Measurements from ENCODE around the gene KLF13.

Gene KLF13

DNA sequence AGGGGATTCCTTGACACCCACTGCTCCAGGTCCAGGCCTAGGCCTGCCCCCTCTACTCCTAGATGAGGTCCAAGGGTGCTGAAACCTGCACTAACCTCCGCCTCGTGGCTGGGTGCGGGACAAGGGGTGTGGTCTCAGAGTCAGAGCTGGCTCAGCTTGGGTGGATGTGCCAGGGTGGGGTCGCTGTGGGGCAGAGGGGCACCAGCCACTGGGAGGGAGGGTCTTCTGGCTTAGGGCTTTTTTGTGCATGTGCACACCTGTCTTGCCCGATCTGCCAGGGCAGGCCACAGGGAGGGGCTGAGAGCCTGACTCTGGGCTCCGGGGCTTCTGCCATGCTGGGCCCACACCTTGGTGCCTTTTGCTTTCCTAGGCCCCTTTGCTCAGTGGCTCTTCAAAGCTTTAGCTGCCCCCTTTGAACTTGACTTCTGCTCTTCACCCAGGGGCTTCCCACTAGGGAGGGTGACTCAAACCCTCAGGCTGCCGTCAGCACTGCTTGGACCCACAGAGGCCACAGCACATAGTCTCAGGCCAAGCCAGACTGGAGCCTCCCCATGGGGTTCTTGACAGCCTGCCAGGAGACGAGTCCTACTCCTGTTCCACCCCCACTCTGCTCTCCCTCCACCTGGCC is 73.0 kb downstream of the KLF13 start:
- DNase-seq (ENCODE audit: insufficient read length, low spot score), result no peak
- no peak for FAIRE-seq
- TF ChIP-seq TAF1 (IDR thresholded peaks at IDR 0.05; ENCODE audit: low read depth, low read length) (no peak), PAX5 (IDR thresholded peaks at IDR 0.05; ENCODE audit: insufficient read depth, low read length, severe bottlenecking) (no peak), SPI1 (IDR thresholded peaks at IDR 0.05; ENCODE audit: low read depth, low read length) (no peak), POU2F2 (IDR thresholded peaks at IDR 0.05; ENCODE audit: low read depth, low read length) (no peak), POLR2AphosphoS5 (IDR thresholded peaks at IDR 0.05; ENCODE audit: low read depth, low read length) (no peak)

DNA sequence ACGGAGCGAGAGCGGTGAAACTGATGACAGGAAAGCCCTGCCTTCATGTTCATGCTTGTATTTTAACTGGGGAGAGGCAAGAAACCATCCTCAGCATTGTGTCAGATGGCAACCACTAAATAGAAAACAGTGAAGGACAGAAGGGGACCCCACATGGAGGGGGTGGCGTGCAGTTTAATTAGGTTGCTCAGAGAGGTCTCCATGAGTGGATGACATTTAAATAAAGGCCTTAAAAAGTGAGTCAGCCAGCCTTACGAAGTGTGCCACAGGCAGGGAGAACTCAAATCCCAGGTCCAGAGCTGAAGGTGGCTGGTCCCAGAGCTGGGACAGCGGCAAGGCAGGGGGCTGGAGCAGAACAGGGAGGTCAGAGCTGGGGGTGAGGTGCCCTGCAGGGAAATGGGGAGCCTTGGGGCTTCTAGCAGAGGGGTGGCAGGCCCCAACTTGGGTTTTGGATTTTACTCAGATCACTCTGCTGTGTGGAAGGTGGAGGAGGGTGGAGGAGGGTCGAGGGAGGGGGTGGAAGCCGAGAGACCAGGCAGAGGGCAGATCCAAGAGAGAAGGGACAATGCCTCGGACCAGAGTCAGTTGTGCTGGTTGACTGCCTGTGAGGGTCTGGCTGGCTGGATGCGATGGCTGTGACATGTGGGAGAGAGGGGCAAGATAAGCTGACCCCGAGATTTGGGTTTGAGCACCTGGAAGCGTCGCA is 73.7 kb downstream of the KLF13 start:
- no peak for FAIRE-seq
- no peak for DNase-seq (ENCODE audit: insufficient read length, low spot score)
- TF ChIP-seq POLR2A (IDR thresholded peaks at IDR 0.05; ENCODE audit: low read depth, low read length) (no peak), POU2F2 (IDR thresholded peaks at IDR 0.05; ENCODE audit: low read depth, low read length) (no peak), POLR2AphosphoS5 (IDR thresholded peaks at IDR 0.05; ENCODE audit: low read depth, low read length) (no peak), TAF1 (IDR thresholded peaks at IDR 0.05; ENCODE audit: low read depth, low read length) (no peak), PAX5 (IDR thresholded peaks at IDR 0.05; ENCODE audit: insufficient read depth, low read length, severe bottlenecking) (no peak), SPI1 (IDR thresholded peaks at IDR 0.05; ENCODE audit: low read depth, low read length) (no peak)

DNA sequence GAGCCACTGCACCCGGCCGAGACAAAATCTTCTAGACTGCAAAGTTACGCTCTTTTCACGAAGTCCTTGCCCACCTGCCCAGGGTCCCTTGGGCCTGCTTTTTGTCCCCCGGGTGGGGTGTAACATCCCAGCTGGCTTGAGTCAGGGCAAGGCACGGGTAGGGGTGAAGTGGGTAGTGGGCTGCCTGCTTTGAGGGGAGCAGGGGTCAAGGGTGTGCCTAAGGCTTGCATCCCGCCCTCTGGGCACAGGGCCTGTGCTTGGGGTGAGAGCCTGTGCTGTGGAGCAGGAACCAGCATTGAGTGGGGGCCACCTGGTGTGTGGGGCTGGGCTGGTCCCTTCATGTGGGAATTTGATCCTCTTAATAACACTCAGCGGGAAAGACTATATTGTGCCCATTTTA is 74.6 kb downstream of the KLF13 start:
- TF ChIP-seq POU2F2 (IDR thresholded peaks at IDR 0.05; ENCODE audit: low read depth, low read length), result no peak
- TF ChIP-seq SPI1 (IDR thresholded peaks at IDR 0.05; ENCODE audit: low read depth, low read length), result no peak
- TF ChIP-seq TAF1 (IDR thresholded peaks at IDR 0.05; ENCODE audit: low read depth, low read length), result no peak
- TF ChIP-seq POLR2A (IDR thresholded peaks at IDR 0.05; ENCODE audit: low read depth, low read length), result no peak
- no peak for TF ChIP-seq POLR2AphosphoS5 (IDR thresholded peaks at IDR 0.05; ENCODE audit: low read depth, low read length)
- no peak for TF ChIP-seq PAX5 (IDR thresholded peaks at IDR 0.05; ENCODE audit: insufficient read depth, low read length, severe bottlenecking)
- FAIRE-seq (no peak), DNase-seq (ENCODE audit: insufficient read length, low spot score) (no peak)

DNA sequence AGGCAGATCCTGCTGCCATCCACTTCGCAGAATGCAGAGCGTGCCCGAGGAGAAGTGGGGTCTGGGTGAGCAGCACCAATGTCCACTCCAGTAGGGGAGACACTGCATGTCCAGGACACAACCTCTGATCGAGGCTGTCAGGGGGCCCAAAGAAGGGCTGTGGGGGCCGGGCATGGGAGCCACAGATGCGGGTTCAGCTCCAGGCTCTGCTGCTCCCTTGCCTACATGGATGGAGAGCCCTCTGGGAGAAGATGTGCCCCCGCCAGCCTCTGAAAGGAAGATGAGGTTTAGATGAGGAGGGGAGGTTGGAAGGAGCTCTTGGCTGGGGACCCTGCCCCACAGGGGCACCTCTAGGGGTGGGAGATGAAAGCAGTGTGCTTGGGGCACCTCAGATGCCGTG is 75.4 kb downstream of the KLF13 start:
- DNase-seq (ENCODE audit: insufficient read length, low spot score) (no peak), FAIRE-seq (no peak)
- TF ChIP-seq POLR2AphosphoS5 (IDR thresholded peaks at IDR 0.05; ENCODE audit: low read depth, low read length) (no peak), PAX5 (IDR thresholded peaks at IDR 0.05; ENCODE audit: insufficient read depth, low read length, severe bottlenecking) (no peak), TAF1 (IDR thresholded peaks at IDR 0.05; ENCODE audit: low read depth, low read length) (no peak), POU2F2 (IDR thresholded peaks at IDR 0.05; ENCODE audit: low read depth, low read length) (no peak), SPI1 (IDR thresholded peaks at IDR 0.05; ENCODE audit: low read depth, low read length) (no peak), POLR2A (IDR thresholded peaks at IDR 0.05; ENCODE audit: low read depth, low read length) (no peak)

DNA sequence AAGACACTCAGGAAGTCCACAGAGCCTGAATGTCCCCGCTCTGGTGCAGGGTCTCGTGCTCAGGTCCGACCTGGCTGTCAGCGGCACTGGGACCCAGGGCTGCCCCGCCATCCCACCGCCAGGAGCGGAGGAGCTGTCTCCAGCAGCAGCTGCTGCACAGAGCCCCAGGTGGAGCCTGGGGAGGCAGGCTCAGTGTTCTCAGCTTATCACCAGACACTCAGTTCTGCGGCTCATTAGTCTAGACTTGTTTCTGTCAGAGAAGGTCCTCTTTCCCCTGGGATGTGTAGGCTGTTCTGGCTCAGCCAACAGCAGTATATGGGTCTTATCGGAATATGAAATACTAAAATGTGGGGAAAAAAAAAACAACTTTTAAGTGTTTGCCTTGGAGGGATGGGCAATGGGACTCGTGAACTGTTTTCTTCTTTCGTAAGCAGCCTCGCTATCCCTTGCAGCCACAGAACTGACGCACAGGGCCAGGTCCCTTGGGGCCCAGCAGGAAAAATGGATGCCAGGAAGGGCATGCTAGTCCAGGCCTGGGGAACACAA is 75.9 kb downstream of the KLF13 start:
- no peak for FAIRE-seq
- DNase-seq (ENCODE audit: insufficient read length, low spot score), result no peak
- TF ChIP-seq POU2F2 (IDR thresholded peaks at IDR 0.05; ENCODE audit: low read depth, low read length) (no peak), TAF1 (IDR thresholded peaks at IDR 0.05; ENCODE audit: low read depth, low read length) (no peak), POLR2A (IDR thresholded peaks at IDR 0.05; ENCODE audit: low read depth, low read length) (no peak), POLR2AphosphoS5 (IDR thresholded peaks at IDR 0.05; ENCODE audit: low read depth, low read length) (no peak), PAX5 (IDR thresholded peaks at IDR 0.05; ENCODE audit: insufficient read depth, low read length, severe bottlenecking) (no peak), SPI1 (IDR thresholded peaks at IDR 0.05; ENCODE audit: low read depth, low read length) (no peak)

DNA sequence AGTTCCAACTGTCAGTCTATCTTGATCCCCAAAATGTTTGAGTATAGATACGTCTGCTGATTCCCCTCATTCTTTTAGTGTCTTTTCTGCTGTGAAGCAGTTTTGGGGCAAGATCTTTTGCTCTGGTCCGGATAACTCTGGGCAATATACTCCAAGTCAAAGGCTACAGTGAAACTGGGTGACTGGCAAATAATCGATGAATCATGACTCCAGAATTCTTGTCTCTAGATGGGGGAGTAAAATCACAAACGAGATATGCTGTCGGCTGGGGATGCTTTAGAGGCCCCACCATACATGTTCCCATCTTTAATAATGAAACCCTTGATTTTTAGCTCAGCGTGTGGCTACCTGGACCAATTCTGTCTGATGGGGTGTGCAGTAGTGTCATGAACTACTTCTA is 76.5 kb downstream of the KLF13 start:
- DNase-seq (ENCODE audit: insufficient read length, low spot score), result no peak
- TF ChIP-seq POLR2AphosphoS5 (IDR thresholded peaks at IDR 0.05; ENCODE audit: low read depth, low read length) (no peak), SPI1 (IDR thresholded peaks at IDR 0.05; ENCODE audit: low read depth, low read length) (no peak), TAF1 (IDR thresholded peaks at IDR 0.05; ENCODE audit: low read depth, low read length) (no peak), POU2F2 (IDR thresholded peaks at IDR 0.05; ENCODE audit: low read depth, low read length) (no peak), POLR2A (IDR thresholded peaks at IDR 0.05; ENCODE audit: low read depth, low read length) (no peak), PAX5 (IDR thresholded peaks at IDR 0.05; ENCODE audit: insufficient read depth, low read length, severe bottlenecking) (no peak)

DNA sequence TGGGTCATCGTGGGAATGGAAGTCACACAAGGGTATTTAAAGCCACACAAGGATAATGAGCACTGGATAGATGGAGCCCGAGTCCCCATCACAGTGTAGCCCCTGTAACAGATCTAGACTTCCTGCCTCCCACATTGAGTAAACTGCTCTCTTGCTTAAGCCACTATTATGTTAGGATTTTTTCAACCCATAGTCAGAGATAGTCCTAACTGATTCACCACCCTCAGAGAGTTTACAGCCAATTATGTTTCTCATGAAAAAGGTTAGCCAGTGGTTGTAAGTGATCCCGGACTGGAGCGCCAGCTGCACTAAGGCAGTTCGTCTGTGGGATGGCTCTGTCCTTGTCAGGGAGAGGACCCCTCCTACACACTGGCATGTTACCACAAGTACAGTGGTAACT is 77.0 kb downstream of the KLF13 start:
- DNase-seq (ENCODE audit: insufficient read length, low spot score) (no peak), FAIRE-seq (no peak)
- TF ChIP-seq TAF1 (IDR thresholded peaks at IDR 0.05; ENCODE audit: low read depth, low read length), result no peak
- TF ChIP-seq POU2F2 (IDR thresholded peaks at IDR 0.05; ENCODE audit: low read depth, low read length), result no peak
- no peak for TF ChIP-seq POLR2A (IDR thresholded peaks at IDR 0.05; ENCODE audit: low read depth, low read length)
- no peak for TF ChIP-seq SPI1 (IDR thresholded peaks at IDR 0.05; ENCODE audit: low read depth, low read length)
- TF ChIP-seq POLR2AphosphoS5 (IDR thresholded peaks at IDR 0.05; ENCODE audit: low read depth, low read length), result no peak
- no peak for TF ChIP-seq PAX5 (IDR thresholded peaks at IDR 0.05; ENCODE audit: insufficient read depth, low read length, severe bottlenecking)

More for the DNA sequence above, 76.5 kb downstream of the KLF13 start:
- no peak for FAIRE-seq

DNA sequence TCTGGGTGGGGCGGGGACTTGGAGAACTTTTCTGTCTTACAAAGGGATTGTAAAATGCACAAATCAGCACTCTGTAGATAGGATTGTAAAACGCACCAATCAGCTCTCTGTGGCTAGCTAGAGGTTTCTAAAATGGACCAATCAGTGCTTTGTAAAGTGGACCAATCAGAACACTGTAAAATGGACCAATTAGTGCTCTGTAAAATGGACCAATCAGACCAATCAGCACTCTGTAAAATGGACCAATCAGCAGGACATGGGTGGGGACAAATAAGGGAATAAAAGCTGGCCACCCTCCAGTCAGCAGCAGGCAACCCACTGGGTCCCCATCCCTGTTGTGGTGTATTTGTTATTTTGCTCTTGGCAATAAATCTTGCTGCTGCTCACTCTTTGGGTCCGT is 77.7 kb downstream of the KLF13 start:
- DNase-seq (ENCODE audit: insufficient read length, low spot score) (no peak), FAIRE-seq (no peak)
- no peak for TF ChIP-seq POLR2AphosphoS5 (IDR thresholded peaks at IDR 0.05; ENCODE audit: low read depth, low read length)

DNA sequence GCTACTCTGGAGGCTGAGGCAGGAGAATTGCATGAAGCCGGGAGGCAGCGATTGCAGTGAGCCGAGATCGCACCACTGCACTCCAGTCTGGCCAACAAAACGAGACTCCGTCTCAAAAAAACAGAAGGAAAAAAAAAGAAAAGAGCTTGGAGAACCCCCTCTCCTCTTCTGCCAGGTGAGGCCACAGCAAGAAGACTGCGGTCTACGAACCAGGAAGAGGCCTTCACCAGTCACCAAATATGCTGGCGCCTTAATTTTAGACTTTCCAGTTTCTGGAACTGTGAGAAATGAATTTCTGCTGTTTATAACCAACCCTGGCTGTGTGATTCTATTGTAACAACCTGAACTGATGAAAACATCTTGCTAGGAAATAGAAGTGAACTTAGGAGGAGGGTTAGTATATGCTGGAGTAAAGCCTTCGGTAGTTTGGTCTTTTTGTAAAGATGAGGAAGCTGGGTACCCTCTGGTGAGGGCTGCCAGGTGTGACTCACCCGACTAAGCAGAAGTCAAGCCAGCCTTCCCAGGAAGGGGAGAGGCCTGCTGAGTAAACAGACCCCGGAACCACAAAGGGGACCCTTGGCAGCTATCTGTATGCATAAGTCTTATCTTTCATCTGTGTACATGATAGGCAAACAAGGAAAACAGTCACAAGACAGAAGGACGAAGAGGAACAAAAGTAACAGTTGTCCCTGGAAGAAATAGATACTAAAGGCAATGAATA is 78.7 kb downstream of the KLF13 start:
- FAIRE-seq (peak; percentile 23), DNase-seq (ENCODE audit: insufficient read length, low spot score) (no peak)
- TF ChIP-seq TAF1 (IDR thresholded peaks at IDR 0.05; ENCODE audit: low read depth, low read length) (no peak), PAX5 (IDR thresholded peaks at IDR 0.05; ENCODE audit: insufficient read depth, low read length, severe bottlenecking) (no peak), SPI1 (IDR thresholded peaks at IDR 0.05; ENCODE audit: low read depth, low read length) (no peak), POLR2A (IDR thresholded peaks at IDR 0.05; ENCODE audit: low read depth, low read length) (no peak), POLR2AphosphoS5 (IDR thresholded peaks at IDR 0.05; ENCODE audit: low read depth, low read length) (no peak), POU2F2 (IDR thresholded peaks at IDR 0.05; ENCODE audit: low read depth, low read length) (no peak)
